CD14-positive monocyte (primary cell): ENCODE data around the gene PGD. TPM values are rescaled to one million over a fixed set of nuclear protein-coding genes. Genes with fewer than 3 reads are reported as not detected.
A peak's percentile ranks its signal among the peaks of the same experiment; 100 is the strongest.

ENCODE experiments used
- DNase-seq, 3 donors: peaks; one replicate each; pipeline ENCODE4 v3.0.0-alpha.2; 2011 to 2022
- H2AFZ ChIP-seq: 2 replicates; pipeline ENCODE4 v1.6.0; 2012; ENCODE audit warnings: mild to moderate bottlenecking, low read depth, low read length, inconsistent platforms; ENCODE audit not compliant: insufficient read depth, poor library complexity, severe bottlenecking
- H3K27ac ChIP-seq, 2 donors: 1 replicate in 1 of 2; 2 replicates in 1 of 2; pipeline ENCODE4 v1.5.1; 2012 to 2013; ENCODE audit warnings: low read length in 2 of 2, control low read depth in 1 of 2, inconsistent platforms in 1 of 2, low read depth in 1 of 2, mild to moderate bottlenecking in 1 of 2
- H3K27me3 ChIP-seq, 2 donors: one replicate each; pipeline versions ENCODE4 v1.6.0 to v1.6.1; 2011 to 2013; ENCODE audit warnings: low read length in 2 of 2; ENCODE audit not compliant: control insufficient read depth in 2 of 2, insufficient read depth in 2 of 2
- H3K36me3 ChIP-seq, 2 donors: replicated peaks in 1 of 2; 1 replicate in 1 of 2; 2 replicates in 1 of 2; pipeline versions ENCODE4 v1.5.1 to v1.6.1; 2012 to 2013; ENCODE audit warnings: low read length in 2 of 2, control low read depth in 1 of 2, inconsistent platforms in 1 of 2, mild to moderate bottlenecking in 1 of 2; ENCODE audit not compliant: insufficient read depth in 2 of 2, control insufficient read depth in 1 of 2
- H3K4me1 ChIP-seq, 2 donors: 1 replicate in 1 of 2; 2 replicates in 1 of 2; pipeline versions ENCODE4 v1.5.1 to v1.6.1; 2012 to 2013; ENCODE audit warnings: low read length in 2 of 2, control low read depth in 1 of 2, inconsistent platforms in 1 of 2, mild to moderate bottlenecking in 1 of 2, moderate library complexity in 1 of 2; ENCODE audit not compliant: insufficient read depth in 2 of 2, control insufficient read depth in 1 of 2
- H3K4me2 ChIP-seq: replicated peaks from 2 replicates; pipeline ENCODE3; 2012; ENCODE audit warnings: low read length, moderate library complexity, mild to moderate bottlenecking; ENCODE audit not compliant: poor library complexity, severe bottlenecking; ENCODE audit errors: extremely low read depth
- H3K4me3 ChIP-seq, 3 experiments: fragments of 200-600 bp in 1 of 3; sonication (generic) in 1 of 3; replicated peaks in 1 of 3; 1 replicate in 2 of 3; 2 replicates in 1 of 3; pipeline ENCODE4 v1.5.1; 2011 to 2013; ENCODE audit warnings: low read length in 3 of 3, mild to moderate bottlenecking in 3 of 3, control low read depth in 2 of 3, low read depth in 2 of 3, inconsistent platforms in 1 of 3, moderate library complexity in 1 of 3
- H3K79me2 ChIP-seq: 2 replicates; pipeline ENCODE4 v1.6.0; 2012; ENCODE audit warnings: mild to moderate bottlenecking, control low read depth, inconsistent platforms, low read length, moderate library complexity; ENCODE audit not compliant: insufficient read depth
- H3K9ac ChIP-seq: 2 replicates; pipeline ENCODE4 v1.6.0; 2017; ENCODE audit warnings: low read length, mild to moderate bottlenecking; ENCODE audit not compliant: insufficient read depth, poor library complexity, severe bottlenecking
- H3K9me3 ChIP-seq, 2 donors: replicated peaks in 1 of 2; 1 replicate in 1 of 2; 2 replicates in 1 of 2; pipeline versions ENCODE4 v1.5.1 to v1.6.1; 2012 to 2013; ENCODE audit warnings: low read length in 2 of 2, control low read depth in 1 of 2; ENCODE audit not compliant: control insufficient read depth in 1 of 2, insufficient read depth in 1 of 2
- H4K20me1 ChIP-seq: 2 replicates; pipeline ENCODE4 v1.6.0; 2012; ENCODE audit warnings: mild to moderate bottlenecking, low read length, control low read depth, moderate library complexity; ENCODE audit not compliant: insufficient read depth
- H3K27ac Mint-ChIP-seq, 7 donors: one replicate each; pipeline ENCODE4 v1.8.0; 2020; ENCODE audit warnings: mild to moderate bottlenecking in 7 of 7, mixed read lengths in 7 of 7, moderate library complexity in 6 of 7, inconsistent platforms in 2 of 7
- H3K27me3 Mint-ChIP-seq, 3 donors: one replicate each; pipeline ENCODE4 v1.8.0; 2021 to 2022; ENCODE audit warnings: low read depth in 3 of 3, mild to moderate bottlenecking in 3 of 3, mixed read lengths in 3 of 3, moderate library complexity in 3 of 3, inconsistent platforms in 1 of 3
- H3K36me3 Mint-ChIP-seq, 2 donors: one replicate each; pipeline ENCODE4 v1.8.0; 2020; ENCODE audit warnings: mixed read lengths in 2 of 2, inconsistent platforms in 1 of 2, mild to moderate bottlenecking in 1 of 2
- H3K4me1 Mint-ChIP-seq: one replicate; pipeline ENCODE4 v1.8.0; 2020; ENCODE audit warnings: mild to moderate bottlenecking, mixed read lengths
- H3K4me3 Mint-ChIP-seq, 2 donors: one replicate each; pipeline ENCODE4 v1.8.0; 2020; ENCODE audit warnings: mild to moderate bottlenecking in 2 of 2, mixed read lengths in 2 of 2, moderate library complexity in 1 of 2
- H3K9me3 Mint-ChIP-seq, 7 donors: one replicate each; pipeline ENCODE4 v1.8.0; 2020 to 2022; ENCODE audit warnings: mixed read lengths in 7 of 7, mild to moderate bottlenecking in 6 of 7, moderate library complexity in 6 of 7, inconsistent platforms in 2 of 7
- CTCF ChIP-seq: fragments of 200-600 bp; IDR thresholded peaks from one replicate; pipeline ENCODE4 v1.8.0; 2022; ENCODE audit warnings: antibody characterized with exemption, mild to moderate bottlenecking
- WGBS: methylation state at CpG from one replicate; pipeline ENCODE4 v1.1.5; 2013; ENCODE audit warnings: missing lambda C conversion rate; ENCODE audit not compliant: insufficient coverage; 5-methylcytosine and 5-hydroxymethylcytosine counted together
- intact Hi-C, 2 donors: fragments of 100-400 bp; cut with micrococcal nuclease; formaldehyde crosslinking; loops; one replicate each; pipeline versions ENCODE4 v1.15.0 to v1.15.1; 2023
- polyA plus RNA-seq, 3 donors: library from polyadenylated mRNA; depleted of rRNA in 1 of 3; unstranded in 2 of 3; stranded (reverse) in 1 of 3; fragments of 300-500 nt in 2 of 3; fragments of >200 nt in 1 of 3; fragmentation: Illumina TruSeq in 2 of 3; gene quantifications; 1 replicate in 2 of 3; 2 replicates in 1 of 3; pipeline ENCODE4 v1.2.3, GENCODE V29; 2012 to 2021

Gene PGD
- polyA plus RNA-seq, 3 donors = 173 to 509 (median 471) TPM

- H3K79me2 ChIP-seq = no peaks in the 10 kb centered on the region
- H3K4me3 ChIP-seq = peak within 1 kb of the TSS; percentile 37 to 84 (median 67)
- Mint-ChIP-seq H3K36me3 (peaks cover 5% of the 10 kb centered on the region in 2 donors), H3K27me3 (peaks cover 0 to 5% (median 1%) of the 10 kb centered on the region in 3 donors), H3K4me3 (peak within 1 kb of the TSS; percentile 88 to 92), H3K9me3 (peaks cover 0 to 5% (median 0%) of the 10 kb centered on the region in 7 donors), H3K4me1 (peaks cover 33% of the 10 kb centered on the region), H3K27ac (peak within 1 kb of the TSS; percentile 72 to 96 (median 91))
- peaks cover 25 to 40% of the 10 kb centered on the region in 2 donors for H3K4me1 ChIP-seq
- DNase-seq = peak; percentile 83 to 87 (median 84)
- peak within 1 kb of the TSS; percentile 41 to 54 for H3K27ac ChIP-seq
- no peaks in the 10 kb centered on the region for H3K27me3 ChIP-seq
- peak within 1 kb of the TSS; percentile 97 for H2AFZ ChIP-seq
- peak within 1 kb of the TSS; percentile 58 for H3K9ac ChIP-seq
- H3K4me2 ChIP-seq = peak within 1 kb of the TSS; percentile 86
- H4K20me1 ChIP-seq = no peaks in the 10 kb centered on the region
- no peaks in the 10 kb centered on the region for H3K9me3 ChIP-seq
- intact Hi-C loops = loop anchor here (1.0 to 5.0 kb wide), 4 partner anchors 42 to 64 kb away; partner anchors contain the start of genes DFFA (in 2 of the 2) and PEX14 (in 1 of the 2)
- no peaks in the 10 kb centered on the region for H3K36me3 ChIP-seq
- under 1% methylated on average over 95 of the region's 95 CpGs for WGBS
- TF ChIP-seq CTCF = peak; percentile 99
Observed at GRCh38 chr1:10430216-10431069, 31.6 kb downstream of the PGD start, which contains the start of gene CENPS. Gene CENPS, plus strand, starts transcription at chr1:10430433. Its CDS starts 85 bp downstream, at chr1:10430518.

- DNase-seq = no peak
- no peak for TF ChIP-seq CTCF
Observed at GRCh38 chr1:10431070-10431730, 32.3 kb downstream of the PGD start.

More at GRCh38 chr1:10431070-10431730, 32.3 kb downstream of the PGD start:
- Histone ChIP-seq H3K9me3 (no peaks in the 10 kb centered on the region), H3K4me2 (peak overlapping the region; percentile 86), H2AFZ (peak overlapping the region; percentile 97), H4K20me1 (no peaks in the 10 kb centered on the region), H3K9ac (peak overlapping the region; percentile 58), H3K36me3 (no peaks in the 10 kb centered on the region), H3K27me3 (no peaks in the 10 kb centered on the region), H3K27ac (peak overlapping the region in 1 of 2 donors; percentile 54), H3K4me3 (peak overlapping the region; percentile 37 to 84 (median 67)), H3K79me2 (no peaks in the 10 kb centered on the region), H3K4me1 (peaks cover 25 to 40% of the 10 kb centered on the region in 2 donors)
- peak overlapping the region; percentile 13 to 91 (median 24) for H3K27ac Mint-ChIP-seq
- peaks cover 28% of the 10 kb centered on the region for H3K4me1 Mint-ChIP-seq
- no peaks in the 10 kb centered on the region for H3K9me3 Mint-ChIP-seq
- WGBS = 22% methylated on average over 28 of the region's 30 CpGs
- peaks cover 0 to 5% (median 1%) of the 10 kb centered on the region in 3 donors for H3K27me3 Mint-ChIP-seq
- H3K4me3 Mint-ChIP-seq = peak overlapping the region; percentile 88 to 92
- H3K36me3 Mint-ChIP-seq = no peaks in the 10 kb centered on the region
- intact Hi-C loops = loop anchor here (2.0 to 5.0 kb wide), 3 partner anchors 41 to 61 kb away; partner anchors contain the start of genes DFFA (in 2 of the 2) and PEX14 (in 1 of the 2)
